ENCODE results near the gene SPTSSB.

Gene SPTSSB

DNA sequence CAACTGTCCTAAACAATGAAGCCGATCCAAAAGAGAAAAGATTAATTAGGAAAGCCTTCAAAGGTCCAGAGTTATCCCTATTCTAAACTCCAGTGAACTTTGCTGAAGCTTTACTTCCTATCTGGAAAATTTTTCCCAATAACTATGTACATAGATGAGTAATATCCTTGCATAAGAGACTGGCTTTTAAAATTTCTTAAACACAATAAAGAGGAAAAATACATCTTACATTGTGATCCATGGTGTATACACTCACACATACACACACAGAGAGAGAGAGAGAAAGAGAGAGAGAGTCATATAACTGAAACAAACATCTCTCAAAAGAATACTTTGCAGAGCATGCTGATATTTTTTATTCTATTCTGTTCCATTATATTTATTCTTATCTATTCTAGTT lies 20.0 kb downstream of the SPTSSB start:
- Histone ChIP-seq H3F3A (ENCODE audit: control insufficient read depth, insufficient read depth) (no peaks in the 10 kb centered on the region), H3K9me2 (replicated peaks; ENCODE audit: control insufficient read depth, low read length) (no peaks in the 10 kb centered on the region), H3K4me3 (ENCODE audit: low read length) (no peak overlapping the region), H4K20me1 (ENCODE audit: control insufficient read depth, insufficient read depth, low read depth, low read length) (no peaks in the 10 kb centered on the region), H3K9me3 (ENCODE audit: control insufficient read depth, insufficient read depth, low read length) (no peaks in the 10 kb centered on the region), H3K79me2 (ENCODE audit: control insufficient read depth, low read length) (no peaks in the 10 kb centered on the region), H3K36me3 (ENCODE audit: control insufficient read depth, low read length) (no peaks in the 10 kb centered on the region), H3K4me1 (ENCODE audit: control insufficient read depth, low read length) (no peaks in the 10 kb centered on the region), H3K27ac (ENCODE audit: low read depth, low read length) (no peak overlapping the region), H3K4me2 (ENCODE audit: low read length) (no peak overlapping the region), H3K27me3 (ENCODE audit: control insufficient read depth, low read length) (peaks cover 4% of the 10 kb centered on the region; the same call in 1 of the 2 replicates)
- TF ChIP-seq CTCF (IDR thresholded peaks at IDR 0.05; ENCODE audit: low read depth, low read length, poor library complexity, severe bottlenecking) (no peak), EZH2phosphoT487 (IDR thresholded peaks at IDR 0.05; ENCODE audit: borderline replicate concordance, low read length) (no peak)

GRCh38 chr3:161350916-161351315 lies 20.4 kb downstream of the SPTSSB start:
- Histone ChIP-seq H3K9me3 (ENCODE audit: control insufficient read depth, insufficient read depth, low read length) (no peaks in the 10 kb centered on the region), H3K36me3 (ENCODE audit: control insufficient read depth, low read length) (no peaks in the 10 kb centered on the region), H3F3A (ENCODE audit: control insufficient read depth, insufficient read depth) (no peaks in the 10 kb centered on the region), H3K79me2 (ENCODE audit: control insufficient read depth, low read length) (no peaks in the 10 kb centered on the region), H3K27ac (ENCODE audit: low read depth, low read length) (no peak overlapping the region), H3K27me3 (ENCODE audit: control insufficient read depth, low read length) (peaks cover 4% of the 10 kb centered on the region; the same call in 1 of the 2 replicates), H3K9me2 (replicated peaks; ENCODE audit: control insufficient read depth, low read length) (no peaks in the 10 kb centered on the region), H3K4me2 (ENCODE audit: low read length) (no peak overlapping the region), H4K20me1 (ENCODE audit: control insufficient read depth, insufficient read depth, low read depth, low read length) (no peaks in the 10 kb centered on the region), H3K4me3 (ENCODE audit: low read length) (no peak overlapping the region), H3K4me1 (ENCODE audit: control insufficient read depth, low read length) (no peaks in the 10 kb centered on the region)
- no peak for TF ChIP-seq CTCF (IDR thresholded peaks at IDR 0.05; ENCODE audit: low read depth, low read length, poor library complexity, severe bottlenecking)
- no peak for TF ChIP-seq EZH2phosphoT487 (IDR thresholded peaks at IDR 0.05; ENCODE audit: borderline replicate concordance, low read length)

GRCh38 chr3:161349529-161350312 lies 21.6 kb downstream of the SPTSSB start:
- Histone ChIP-seq H3K27ac (ENCODE audit: low read depth, low read length) (no peak overlapping the region), H3K4me3 (ENCODE audit: low read length) (no peak overlapping the region), H3K27me3 (ENCODE audit: control insufficient read depth, low read length) (peaks cover 4% of the 10 kb centered on the region; the same call in 1 of the 2 replicates), H3K9me3 (ENCODE audit: control insufficient read depth, insufficient read depth, low read length) (no peaks in the 10 kb centered on the region), H4K20me1 (ENCODE audit: control insufficient read depth, insufficient read depth, low read depth, low read length) (no peaks in the 10 kb centered on the region), H3K36me3 (ENCODE audit: control insufficient read depth, low read length) (no peaks in the 10 kb centered on the region), H3F3A (ENCODE audit: control insufficient read depth, insufficient read depth) (no peaks in the 10 kb centered on the region), H3K4me1 (ENCODE audit: control insufficient read depth, low read length) (no peaks in the 10 kb centered on the region), H3K4me2 (ENCODE audit: low read length) (no peak overlapping the region), H3K9me2 (replicated peaks; ENCODE audit: control insufficient read depth, low read length) (no peaks in the 10 kb centered on the region), H3K79me2 (ENCODE audit: control insufficient read depth, low read length) (no peaks in the 10 kb centered on the region)
- TF ChIP-seq CTCF (IDR thresholded peaks at IDR 0.05; ENCODE audit: low read depth, low read length, poor library complexity, severe bottlenecking) (no peak), EZH2phosphoT487 (IDR thresholded peaks at IDR 0.05; ENCODE audit: borderline replicate concordance, low read length) (no peak)

Measured in DOHH2 (cell line).